ENCODE data around the gene CLEC16A. TPM values are rescaled to one million over a fixed set of nuclear protein-coding genes. Genes with fewer than 3 reads are reported as not detected.
A peak's percentile ranks its signal among the peaks of the same experiment; 100 is the strongest.

CLEC16A gene
- total and polyA plus RNA-seq, 9 of the 15 experiments (the other 6 are each of a cell fraction or from before 2014, with no cell fraction given), result 1.00 to 22.3 (median 10.0) TPM

DNA sequence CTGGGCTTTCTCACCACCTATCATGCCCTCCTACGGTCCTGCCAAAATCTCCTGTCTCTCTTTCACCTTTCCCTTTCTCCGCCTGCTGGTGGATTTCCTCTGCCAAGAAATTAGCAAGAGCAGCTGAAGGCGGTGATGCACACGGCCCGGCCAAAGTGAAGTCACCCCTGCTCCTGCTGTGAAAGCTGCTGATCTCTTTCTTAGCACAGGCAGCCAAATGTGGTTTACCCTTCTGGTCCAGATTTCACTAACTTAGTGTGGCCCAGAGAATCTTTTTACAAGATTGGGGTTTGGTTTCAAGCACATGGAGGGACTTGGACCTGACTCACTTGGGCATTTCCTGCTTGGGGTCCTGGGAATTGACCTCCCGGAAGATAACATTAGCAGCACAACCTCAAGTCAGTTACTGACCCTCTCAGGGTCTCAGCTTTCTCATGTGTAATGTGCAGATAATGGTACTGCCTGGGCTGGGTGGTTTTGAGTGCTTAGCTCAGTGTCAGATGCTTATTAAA, 155.9 kb downstream of the CLEC16A start (continued):
- no peak for TF ChIP-seq BMI1 (IDR thresholded peaks at IDR 0.05; ENCODE audit: low read length)
- no peak; the same call in 1 of the 2 replicates for TF ChIP-seq ATF7 (IDR thresholded peaks at IDR 0.05)
- TF ChIP-seq MECOM (CRISPR knock-in tag; IDR thresholded peaks at IDR 0.05), result no peak
- peak; percentile 90 for TF ChIP-seq ETV5 (CRISPR knock-in tag; IDR thresholded peaks at IDR 0.05; ENCODE audit: low read depth)
- TF ChIP-seq HOXB6 (CRISPR knock-in tag; IDR thresholded peaks at IDR 0.05; ENCODE audit: borderline replicate concordance), result no peak
- TF ChIP-seq YY1 (IDR thresholded peaks at IDR 0.05; ENCODE audit: borderline replicate concordance in 1 of 3, control insufficient read depth in 1 of 3, extremely low read depth in 1 of 3, insufficient read depth in 3 of 3, insufficient read length in 1 of 3, insufficient replicate concordance in 2 of 3, low read depth in 1 of 3, low read length in 2 of 3), result no peak
- TF ChIP-seq, protein P1, sequence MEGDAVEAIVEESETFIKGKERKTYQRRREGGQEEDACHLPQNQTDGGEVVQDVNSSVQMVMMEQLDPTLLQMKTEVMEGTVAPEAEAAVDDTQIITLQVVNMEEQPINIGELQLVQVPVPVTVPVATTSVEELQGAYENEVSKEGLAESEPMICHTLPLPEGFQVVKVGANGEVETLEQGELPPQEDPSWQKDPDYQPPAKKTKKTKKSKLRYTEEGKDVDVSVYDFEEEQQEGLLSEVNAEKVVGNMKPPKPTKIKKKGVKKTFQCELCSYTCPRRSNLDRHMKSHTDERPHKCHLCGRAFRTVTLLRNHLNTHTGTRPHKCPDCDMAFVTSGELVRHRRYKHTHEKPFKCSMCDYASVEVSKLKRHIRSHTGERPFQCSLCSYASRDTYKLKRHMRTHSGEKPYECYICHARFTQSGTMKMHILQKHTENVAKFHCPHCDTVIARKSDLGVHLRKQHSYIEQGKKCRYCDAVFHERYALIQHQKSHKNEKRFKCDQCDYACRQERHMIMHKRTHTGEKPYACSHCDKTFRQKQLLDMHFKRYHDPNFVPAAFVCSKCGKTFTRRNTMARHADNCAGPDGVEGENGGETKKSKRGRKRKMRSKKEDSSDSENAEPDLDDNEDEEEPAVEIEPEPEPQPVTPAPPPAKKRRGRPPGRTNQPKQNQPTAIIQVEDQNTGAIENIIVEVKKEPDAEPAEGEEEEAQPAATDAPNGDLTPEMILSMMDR (IDR thresholded peaks at IDR 0.05 in 2 of 3, conservative IDR thresholded peaks at IDR 0.05 in 1 of 3; ENCODE audit: insufficient read depth in 2 of 3, low read depth in 1 of 3, low read length in 3 of 3), result peak; percentile 36 to 40 (median 39); a peak in 3 of 6 replicates

DNA sequence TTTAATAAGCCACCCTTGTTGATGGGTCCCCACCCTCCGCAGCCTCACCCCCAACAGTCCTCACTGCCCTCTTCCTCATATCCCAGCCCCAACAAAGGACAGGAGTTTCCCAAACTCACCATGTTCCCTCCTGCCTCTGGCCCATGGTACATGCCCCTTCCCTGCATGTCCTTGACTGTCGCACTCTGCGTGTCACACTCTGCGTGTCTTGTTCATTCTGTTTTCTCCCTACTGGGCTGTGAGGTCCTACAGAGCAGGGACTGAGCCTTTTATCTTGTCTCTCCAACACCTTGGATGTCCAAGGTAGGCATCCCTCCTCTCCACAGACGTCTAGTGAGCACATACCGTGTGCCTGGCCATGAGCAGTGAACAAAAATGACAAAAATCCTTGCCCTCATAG, 156.9 kb downstream of the CLEC16A start:
- DNase-seq (ENCODE audit: extremely low read depth in 1 of 4, low spot score in 3 of 4), result no peak
- no peaks in the 10 kb centered on the region for H3K9me3 ChIP-seq (replicated peaks; ENCODE audit: control insufficient read depth, insufficient read depth, low read depth, low read length)
- peak overlapping the region; percentile 1 to 22; a peak in 1 of 4 replicates for H3K9ac ChIP-seq (ENCODE audit: insufficient read depth in 1 of 2, low read depth in 2 of 2, low read length in 2 of 2)
- no peak for FAIRE-seq
- no peaks in the 10 kb centered on the region for H3K79me2 ChIP-seq (ENCODE audit: control insufficient read depth, insufficient read depth, low read length)
- H3K27me3 ChIP-seq (ENCODE audit: control insufficient read depth in 2 of 2, insufficient read depth in 2 of 2, low read length in 2 of 2), result no peaks in the 10 kb centered on the region
- ChIA-PET CTCF (ENCODE audit: low intra/inter-chr PET ratio) (interaction anchor here (0.8 to 2.1 kb wide), 2 partner anchors 130 to 154 kb away, joined by 3 to 9 read pairs; partner anchors contain the start of gene SOCS1), POLR2A (interaction anchor here (0.6 to 3.7 kb wide), 2 partner anchors 135 to 154 kb away, joined by 4 to 36 read pairs; partner anchors contain the start of gene SOCS1)
- H3K4me2 ChIP-seq (ENCODE audit: insufficient read depth, low read length), result no peak overlapping the region
- peaks cover 13% of the 10 kb centered on the region; the same call in 1 of the 3 replicates for H3K36me3 ChIP-seq (ENCODE audit: control insufficient read depth, insufficient read depth, low read length)
- 0 out of 2 replicates have a peak, but pooled peaks cover 7% of the 10 kb centered on the region for H4K20me1 ChIP-seq (replicated peaks; ENCODE audit: control insufficient read depth, insufficient read depth, low read length)
- H3K4me1 ChIP-seq (replicated peaks in 1 of 2; ENCODE audit: control insufficient read depth in 2 of 2, insufficient read depth in 2 of 2, low read length in 2 of 2), result peaks cover 56 to 58% of the 10 kb centered on the region in 2 experiments
- no peak; the same call in 2 of the 3 replicates for ATAC-seq
- no TSS peak for BruUV-seq (replicated peaks)
- H3K4me3 ChIP-seq, result no peak overlapping the region
- no peak overlapping the region for H2AFZ ChIP-seq (ENCODE audit: low read depth, low read length)
- peak overlapping the region; percentile 61; the same call in 2 of the 3 replicates for H3K27ac ChIP-seq (ENCODE audit: extremely low read depth, low read depth, low read length)
- intact Hi-C loops (cut with micrococcal nuclease) (loop anchor here (2.0 kb wide), 1 partner anchor 28 kb away; no protein-coding TSS in a partner anchor), in situ Hi-C loops (cut with MboI) (loop anchor here (10.0 kb wide), 1 partner anchor 244 kb away; the partner anchor contains the start of gene RMI2)
- WGBS (ENCODE audit: insufficient coverage, low coverage, missing lambda C conversion rate), result 27% methylated on average over 5 of the region's 6 CpGs
- peaks cover 4% of the 10 kb centered on the region for H3K9me1 ChIP-seq (ENCODE audit: control insufficient read depth, insufficient read depth, low read length)
- no peak for TF ChIP-seq ZNF444 (CRISPR knock-in tag; IDR thresholded peaks at IDR 0.05)
- no peak for TF ChIP-seq PHTF2 (CRISPR knock-in tag; IDR thresholded peaks at IDR 0.05)
- no peak for TF ChIP-seq POLR2A (conservative IDR thresholded peaks at IDR 0.05)
- no peak for TF ChIP-seq SMC3 (conservative IDR thresholded peaks at IDR 0.05; ENCODE audit: insufficient read depth, low read depth, low read length)
- TF ChIP-seq, protein P2, sequence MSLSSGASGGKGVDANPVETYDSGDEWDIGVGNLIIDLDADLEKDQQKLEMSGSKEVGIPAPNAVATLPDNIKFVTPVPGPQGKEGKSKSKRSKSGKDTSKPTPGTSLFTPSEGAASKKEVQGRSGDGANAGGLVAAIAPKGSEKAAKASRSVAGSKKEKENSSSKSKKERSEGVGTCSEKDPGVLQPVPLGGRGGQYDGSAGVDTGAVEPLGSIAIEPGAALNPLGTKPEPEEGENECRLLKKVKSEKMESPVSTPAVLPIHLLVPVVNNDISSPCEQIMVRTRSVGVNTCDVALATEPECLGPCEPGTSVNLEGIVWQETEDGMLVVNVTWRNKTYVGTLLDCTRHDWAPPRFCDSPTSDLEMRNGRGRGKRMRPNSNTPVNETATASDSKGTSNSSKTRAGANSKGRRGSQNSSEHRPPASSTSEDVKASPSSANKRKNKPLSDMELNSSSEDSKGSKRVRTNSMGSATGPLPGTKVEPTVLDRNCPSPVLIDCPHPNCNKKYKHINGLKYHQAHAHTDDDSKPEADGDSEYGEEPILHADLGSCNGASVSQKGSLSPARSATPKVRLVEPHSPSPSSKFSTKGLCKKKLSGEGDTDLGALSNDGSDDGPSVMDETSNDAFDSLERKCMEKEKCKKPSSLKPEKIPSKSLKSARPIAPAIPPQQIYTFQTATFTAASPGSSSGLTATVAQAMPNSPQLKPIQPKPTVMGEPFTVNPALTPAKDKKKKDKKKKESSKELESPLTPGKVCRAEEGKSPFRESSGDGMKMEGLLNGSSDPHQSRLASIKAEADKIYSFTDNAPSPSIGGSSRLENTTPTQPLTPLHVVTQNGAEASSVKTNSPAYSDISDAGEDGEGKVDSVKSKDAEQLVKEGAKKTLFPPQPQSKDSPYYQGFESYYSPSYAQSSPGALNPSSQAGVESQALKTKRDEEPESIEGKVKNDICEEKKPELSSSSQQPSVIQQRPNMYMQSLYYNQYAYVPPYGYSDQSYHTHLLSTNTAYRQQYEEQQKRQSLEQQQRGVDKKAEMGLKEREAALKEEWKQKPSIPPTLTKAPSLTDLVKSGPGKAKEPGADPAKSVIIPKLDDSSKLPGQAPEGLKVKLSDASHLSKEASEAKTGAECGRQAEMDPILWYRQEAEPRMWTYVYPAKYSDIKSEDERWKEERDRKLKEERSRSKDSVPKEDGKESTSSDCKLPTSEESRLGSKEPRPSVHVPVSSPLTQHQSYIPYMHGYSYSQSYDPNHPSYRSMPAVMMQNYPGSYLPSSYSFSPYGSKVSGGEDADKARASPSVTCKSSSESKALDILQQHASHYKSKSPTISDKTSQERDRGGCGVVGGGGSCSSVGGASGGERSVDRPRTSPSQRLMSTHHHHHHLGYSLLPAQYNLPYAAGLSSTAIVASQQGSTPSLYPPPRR (CRISPR knock-in tag; IDR thresholded peaks at IDR 0.05; ENCODE audit: borderline replicate concordance), result no peak

All from K562 (cell line).